ENCODE results near the gene SKAP1.

- TF ChIP-seq CTCF (IDR thresholded peaks at IDR 0.05; ENCODE audit: insufficient read depth, low read length, poor library complexity, severe bottlenecking) (no peak), EZH2phosphoT487 (conservative IDR thresholded peaks at IDR 0.05; ENCODE audit: low read length) (no peak)
These were observed 85.8 kb downstream of the SKAP1 start for GRCh38 chr17:48344251-48344650.

All from SU-DHL-6 (cell line).